ENCODE measurements around the gene PPY.

DNA sequence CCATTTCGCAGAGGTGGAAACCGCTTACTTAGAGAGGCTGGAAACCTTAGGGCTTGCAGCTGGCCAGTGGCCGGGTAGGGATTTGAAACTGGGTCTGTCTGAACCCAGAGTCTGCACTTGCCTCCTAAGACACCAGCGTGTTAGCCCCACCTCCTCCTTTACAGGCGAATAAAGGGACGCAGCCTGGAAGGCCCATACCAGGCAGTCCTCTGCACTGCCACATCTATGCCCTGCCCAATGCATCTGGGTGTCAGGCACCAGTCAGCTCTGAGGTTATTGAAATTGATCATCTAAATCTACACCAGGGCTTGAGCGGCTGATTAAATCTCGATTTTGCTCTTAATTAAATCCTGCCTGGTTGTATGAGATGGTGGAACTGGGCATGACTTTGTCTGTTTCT is 42.2 kb upstream of the PPY start:
- TF ChIP-seq, protein P1, sequence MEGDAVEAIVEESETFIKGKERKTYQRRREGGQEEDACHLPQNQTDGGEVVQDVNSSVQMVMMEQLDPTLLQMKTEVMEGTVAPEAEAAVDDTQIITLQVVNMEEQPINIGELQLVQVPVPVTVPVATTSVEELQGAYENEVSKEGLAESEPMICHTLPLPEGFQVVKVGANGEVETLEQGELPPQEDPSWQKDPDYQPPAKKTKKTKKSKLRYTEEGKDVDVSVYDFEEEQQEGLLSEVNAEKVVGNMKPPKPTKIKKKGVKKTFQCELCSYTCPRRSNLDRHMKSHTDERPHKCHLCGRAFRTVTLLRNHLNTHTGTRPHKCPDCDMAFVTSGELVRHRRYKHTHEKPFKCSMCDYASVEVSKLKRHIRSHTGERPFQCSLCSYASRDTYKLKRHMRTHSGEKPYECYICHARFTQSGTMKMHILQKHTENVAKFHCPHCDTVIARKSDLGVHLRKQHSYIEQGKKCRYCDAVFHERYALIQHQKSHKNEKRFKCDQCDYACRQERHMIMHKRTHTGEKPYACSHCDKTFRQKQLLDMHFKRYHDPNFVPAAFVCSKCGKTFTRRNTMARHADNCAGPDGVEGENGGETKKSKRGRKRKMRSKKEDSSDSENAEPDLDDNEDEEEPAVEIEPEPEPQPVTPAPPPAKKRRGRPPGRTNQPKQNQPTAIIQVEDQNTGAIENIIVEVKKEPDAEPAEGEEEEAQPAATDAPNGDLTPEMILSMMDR (IDR thresholded peaks at IDR 0.05; ENCODE audit: low read length) = no peak
- no peak for TF ChIP-seq EZH2phosphoT487 (IDR thresholded peaks at IDR 0.05; ENCODE audit: low read length)

Measured in MM.1S (cell line).